OCI-LY1 (cell line): ENCODE results near the gene DNAJB1.

ENCODE experiments used
- EZH2 ChIP-seq: fragments of 200-600 bp; sonication (generic), shearing (Covaris generic); IDR thresholded peaks from 2 replicates; pipeline ENCODE4 v1.8.0; 2017; ENCODE audit warnings: borderline replicate concordance, mixed run types, mild to moderate bottlenecking, antibody characterized with exemption, low read length, moderate library complexity, mixed read lengths
- TF ChIP-seq, protein P1 (sequence below): fragments of 200-600 bp; sonication (generic), shearing (Covaris generic); IDR thresholded peaks from 2 replicates; pipeline ENCODE4 v1.5.1; 2017; ENCODE audit warnings: mild to moderate bottlenecking, antibody characterized with exemption, low read length, moderate library complexity, mixed read lengths

DNA sequence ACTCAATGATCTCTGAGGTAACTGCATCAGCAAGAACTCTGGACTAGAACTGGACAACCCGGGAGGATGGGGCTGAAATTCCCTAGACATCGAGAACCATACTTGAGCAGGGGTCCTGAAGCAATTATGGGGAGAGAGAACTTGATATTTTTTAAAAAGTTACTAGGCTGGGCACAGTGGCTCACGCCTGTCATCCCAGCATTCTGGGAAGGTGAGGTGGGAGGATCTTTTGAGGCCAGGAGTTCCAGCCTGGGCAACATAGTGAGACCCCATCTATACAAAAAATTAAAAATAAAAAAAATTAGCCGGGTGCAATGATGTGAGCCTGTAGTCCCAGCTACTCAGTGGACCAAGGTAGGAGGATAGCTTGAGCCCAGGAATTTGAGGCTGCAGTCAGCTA is 2.3 kb upstream of the DNAJB1 start:
- no peak for TF ChIP-seq EZH2
- TF ChIP-seq, protein P1, sequence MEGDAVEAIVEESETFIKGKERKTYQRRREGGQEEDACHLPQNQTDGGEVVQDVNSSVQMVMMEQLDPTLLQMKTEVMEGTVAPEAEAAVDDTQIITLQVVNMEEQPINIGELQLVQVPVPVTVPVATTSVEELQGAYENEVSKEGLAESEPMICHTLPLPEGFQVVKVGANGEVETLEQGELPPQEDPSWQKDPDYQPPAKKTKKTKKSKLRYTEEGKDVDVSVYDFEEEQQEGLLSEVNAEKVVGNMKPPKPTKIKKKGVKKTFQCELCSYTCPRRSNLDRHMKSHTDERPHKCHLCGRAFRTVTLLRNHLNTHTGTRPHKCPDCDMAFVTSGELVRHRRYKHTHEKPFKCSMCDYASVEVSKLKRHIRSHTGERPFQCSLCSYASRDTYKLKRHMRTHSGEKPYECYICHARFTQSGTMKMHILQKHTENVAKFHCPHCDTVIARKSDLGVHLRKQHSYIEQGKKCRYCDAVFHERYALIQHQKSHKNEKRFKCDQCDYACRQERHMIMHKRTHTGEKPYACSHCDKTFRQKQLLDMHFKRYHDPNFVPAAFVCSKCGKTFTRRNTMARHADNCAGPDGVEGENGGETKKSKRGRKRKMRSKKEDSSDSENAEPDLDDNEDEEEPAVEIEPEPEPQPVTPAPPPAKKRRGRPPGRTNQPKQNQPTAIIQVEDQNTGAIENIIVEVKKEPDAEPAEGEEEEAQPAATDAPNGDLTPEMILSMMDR: no peak
